Mesothelial cell of epicardium (in vitro differentiated cells): ENCODE results near the gene PHAX. TPM values are rescaled to one million over a fixed set of nuclear protein-coding genes. Genes with fewer than 3 reads are reported as not detected.
"Not testable (repeated sequence)": the region's sequence is repeated elsewhere in the genome, so short reads cannot be mapped to it uniquely, and the experiment has no call there.

Experiments
- DNase-seq, 2 experiments: peaks; one replicate each; pipeline ENCODE4 v3.0.0; 2021; ENCODE audit warnings: low spot score in 2 of 2; ENCODE audit not compliant: unreplicated experiment in 2 of 2
- H3K27ac Mint-ChIP-seq: 2 replicates; pipeline ENCODE4 v1.8.0; 2021; ENCODE audit warnings: mixed read lengths
- H3K27me3 Mint-ChIP-seq: 2 replicates; pipeline ENCODE4 v1.8.0; 2021; ENCODE audit warnings: low read depth, mixed read lengths
- H3K36me3 Mint-ChIP-seq: 2 replicates; pipeline ENCODE4 v1.8.0; 2021; ENCODE audit warnings: mixed read lengths
- H3K4me1 Mint-ChIP-seq: 2 replicates; pipeline ENCODE4 v1.8.0; 2021; ENCODE audit warnings: mixed read lengths
- H3K4me3 Mint-ChIP-seq: 2 replicates; pipeline ENCODE4 v1.8.0; 2021; ENCODE audit warnings: mild to moderate bottlenecking, moderate library complexity, mixed read lengths
- H3K9me3 Mint-ChIP-seq: 2 replicates; pipeline ENCODE4 v1.8.0; 2021; ENCODE audit warnings: mixed read lengths
- CTCF ChIP-seq: fragments of 200-600 bp; sonication (generic); IDR thresholded peaks from one replicate; pipeline ENCODE4 v1.5.0; 2021; ENCODE audit warnings: antibody characterized with exemption; ENCODE audit not compliant: unreplicated experiment
- total RNA-seq: library from RNA; stranded (reverse); gene quantifications from 3 replicates; pipeline ENCODE4 v1.2.1, GENCODE V29; 2021

Gene PHAX
- total RNA-seq, 1 donor from 2014 or later, result 36.8 TPM

- H3K9me3 Mint-ChIP-seq, result no peaks in the 10 kb centered on the region
- no peak for DNase-seq
- no peak overlapping the region for H3K27ac Mint-ChIP-seq
- peaks cover 34% of the 10 kb centered on the region for H3K36me3 Mint-ChIP-seq
- no peak for TF ChIP-seq CTCF
- H3K4me1 Mint-ChIP-seq, result peaks cover 5% of the 10 kb centered on the region
- H3K27me3 Mint-ChIP-seq, result no peaks in the 10 kb centered on the region
- no peak overlapping the region for H3K4me3 Mint-ChIP-seq
Observed at GRCh38 chr5:126610616-126611015, 9.9 kb downstream of the PHAX start.

GRCh38 chr5:126613941-126614592 lies 13.3 kb downstream of the PHAX start:
- no peaks in the 10 kb centered on the region for H3K9me3 Mint-ChIP-seq
- no peaks in the 10 kb centered on the region for H3K27me3 Mint-ChIP-seq
- H3K36me3 Mint-ChIP-seq, result peaks cover 35% of the 10 kb centered on the region

GRCh38 chr5:126615286-126615685 lies 14.5 kb downstream of the PHAX start:
- no peak for DNase-seq
- H3K9me3 Mint-ChIP-seq, result no peaks in the 10 kb centered on the region
- H3K4me3 Mint-ChIP-seq, result no peak overlapping the region
- TF ChIP-seq CTCF, result no peak
- peaks cover 32% of the 10 kb centered on the region for H3K36me3 Mint-ChIP-seq
- H3K4me1 Mint-ChIP-seq, result no peaks in the 10 kb centered on the region
- no peaks in the 10 kb centered on the region for H3K27me3 Mint-ChIP-seq
- H3K27ac Mint-ChIP-seq, result no peak overlapping the region

More at GRCh38 chr5:126613941-126614592, 13.3 kb downstream of the PHAX start:
- no peak overlapping the region for H3K27ac Mint-ChIP-seq
- DNase-seq, result no peak
- no peak for TF ChIP-seq CTCF
- H3K4me3 Mint-ChIP-seq, result no peak overlapping the region
- H3K4me1 Mint-ChIP-seq, result no peaks in the 10 kb centered on the region

- not testable (repeated sequence) for H3K27me3 Mint-ChIP-seq, H3K4me1 Mint-ChIP-seq, H3K4me3 Mint-ChIP-seq, H3K27ac Mint-ChIP-seq, H3K9me3 Mint-ChIP-seq, DNase-seq
- peaks cover 23% of the 10 kb centered on the region for H3K36me3 Mint-ChIP-seq
Observed at GRCh38 chr5:126617603-126618002, 16.9 kb downstream of the PHAX start.

- Mint-ChIP-seq H3K27ac (no peak overlapping the region), H3K4me1 (no peaks in the 10 kb centered on the region), H3K4me3 (no peak overlapping the region), H3K27me3 (no peaks in the 10 kb centered on the region), H3K36me3 (peaks cover 30% of the 10 kb centered on the region), H3K9me3 (no peaks in the 10 kb centered on the region)
- TF ChIP-seq CTCF, result no peak
- no peak for DNase-seq
Observed at GRCh38 chr5:126619781-126620180, 19.0 kb downstream of the PHAX start.

GRCh38 chr5:126624534-126624933 lies 23.8 kb downstream of the PHAX start:
- Mint-ChIP-seq H3K4me1 (no peaks in the 10 kb centered on the region), H3K27me3 (no peaks in the 10 kb centered on the region), H3K36me3 (peaks cover 21% of the 10 kb centered on the region), H3K9me3 (no peaks in the 10 kb centered on the region), H3K27ac (no peak overlapping the region), H3K4me3 (no peak overlapping the region)
- no peak for TF ChIP-seq CTCF
- no peak for DNase-seq
